ENCODE measurements around the gene TMEM154. TPM values are rescaled to one million over a fixed set of nuclear protein-coding genes. Genes with fewer than 3 reads are reported as not detected.

TMEM154 gene
- total RNA-seq, 2 experiments from 2014 or later, result 15.2 to 21.2 TPM

DNA sequence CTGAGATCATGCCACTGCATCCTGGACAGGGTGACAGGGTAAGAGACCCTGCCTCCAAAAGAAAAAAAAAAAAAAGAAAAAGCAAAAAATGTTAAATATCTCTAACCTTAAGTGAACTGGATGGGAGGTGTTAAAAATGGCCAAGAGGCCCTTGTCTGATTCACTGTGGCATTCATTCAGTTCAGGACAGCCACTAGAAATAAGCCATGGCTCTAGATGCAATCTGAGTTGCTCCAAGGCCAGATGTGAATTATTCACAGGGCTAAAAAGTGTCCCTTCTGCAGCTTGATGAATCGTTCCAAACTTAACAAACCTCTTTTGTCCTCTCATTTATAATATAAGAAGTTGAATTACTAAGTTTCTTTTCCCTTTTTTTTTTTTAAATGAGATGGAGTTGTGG is 80.2 kb downstream of the TMEM154 start:
- no peak overlapping the region for H3K27ac Mint-ChIP-seq
- intact Hi-C loops (cut with DNase I, micrococcal nuclease), result no loop called here
- H3K4me3 Mint-ChIP-seq, result no peak overlapping the region
- CTCF ChIA-PET, result no interaction called here
- no peaks in the 10 kb centered on the region for H3K4me1 Mint-ChIP-seq
- H3K27me3 Mint-ChIP-seq, result no peaks in the 10 kb centered on the region
- DNase-seq, result no peak
- no peaks in the 10 kb centered on the region for H3K36me3 Mint-ChIP-seq (ENCODE audit: low read depth)
- POLR2A ChIA-PET, result no interaction called here
- ATAC-seq, result no peak
- H3K9me3 Mint-ChIP-seq (ENCODE audit: low read depth), result no peaks in the 10 kb centered on the region

DNA sequence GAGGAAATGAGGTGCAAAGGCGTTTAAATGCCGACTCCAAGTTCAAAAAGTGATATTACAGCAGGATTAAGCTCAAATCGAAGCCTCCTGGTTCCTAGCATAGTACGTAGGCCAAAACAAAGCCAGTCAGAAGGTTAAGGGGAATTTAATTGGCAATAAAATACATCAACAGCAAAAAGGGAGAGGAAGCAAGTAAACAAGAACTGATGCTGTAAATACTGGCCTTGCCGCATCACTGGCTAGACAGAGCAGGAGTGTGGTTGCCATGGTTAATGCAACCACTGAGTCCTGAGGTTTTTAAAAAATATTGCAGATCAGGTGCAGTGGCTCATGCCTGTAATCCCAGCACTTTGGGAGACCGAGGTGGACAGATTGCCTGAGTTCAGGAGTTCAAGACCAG is 80.7 kb downstream of the TMEM154 start:
- Mint-ChIP-seq H3K4me1 (no peaks in the 10 kb centered on the region), H3K27ac (no peak overlapping the region), H3K27me3 (no peaks in the 10 kb centered on the region), H3K9me3 (ENCODE audit: low read depth) (no peaks in the 10 kb centered on the region), H3K4me3 (no peak overlapping the region), H3K36me3 (ENCODE audit: low read depth) (no peaks in the 10 kb centered on the region)
- ChIA-PET POLR2A (interaction anchor here (0.8 kb wide), 1 partner anchor 142 kb away, joined by 3 read pairs; no protein-coding TSS in a partner anchor), CTCF (no interaction called here)
- ATAC-seq, result no peak
- no peak for DNase-seq
- intact Hi-C loops (cut with DNase I, micrococcal nuclease), result no loop called here

DNA sequence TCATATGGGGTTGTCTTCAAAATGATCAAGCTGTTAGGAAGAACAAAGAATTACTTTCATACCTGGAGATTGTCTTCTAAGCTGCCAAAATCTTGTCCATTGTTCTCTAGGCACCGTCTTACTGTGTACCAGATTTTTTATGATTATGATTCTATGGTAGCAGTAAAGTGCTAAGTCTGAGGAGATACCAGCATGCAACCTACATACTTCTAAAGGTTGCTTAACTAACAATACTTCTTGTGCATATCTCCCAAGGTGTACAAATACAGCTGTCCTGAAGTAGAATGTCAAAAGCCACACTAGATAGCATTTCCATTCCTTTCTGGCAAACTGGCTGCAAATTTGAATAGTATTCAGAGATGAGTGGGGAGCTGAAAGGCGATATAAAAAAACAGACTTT is 81.3 kb downstream of the TMEM154 start:
- POLR2A ChIA-PET, result interaction anchor here (0.8 kb wide), 1 partner anchor 141 kb away, joined by 3 read pairs; no protein-coding TSS in a partner anchor
- H3K4me3 Mint-ChIP-seq, result no peak overlapping the region
- H3K27ac Mint-ChIP-seq, result no peak overlapping the region
- no peaks in the 10 kb centered on the region for H3K9me3 Mint-ChIP-seq (ENCODE audit: low read depth)
- DNase-seq (no peak), ATAC-seq (no peak)
- intact Hi-C loops (cut with DNase I, micrococcal nuclease), result no loop called here
- H3K27me3 Mint-ChIP-seq, result no peaks in the 10 kb centered on the region
- CTCF ChIA-PET, result interaction anchor here (0.6 kb wide), 1 partner anchor 39 kb away, joined by 4 read pairs; no protein-coding TSS in a partner anchor
- H3K4me1 Mint-ChIP-seq, result no peaks in the 10 kb centered on the region
- no peaks in the 10 kb centered on the region for H3K36me3 Mint-ChIP-seq (ENCODE audit: low read depth)

DNA sequence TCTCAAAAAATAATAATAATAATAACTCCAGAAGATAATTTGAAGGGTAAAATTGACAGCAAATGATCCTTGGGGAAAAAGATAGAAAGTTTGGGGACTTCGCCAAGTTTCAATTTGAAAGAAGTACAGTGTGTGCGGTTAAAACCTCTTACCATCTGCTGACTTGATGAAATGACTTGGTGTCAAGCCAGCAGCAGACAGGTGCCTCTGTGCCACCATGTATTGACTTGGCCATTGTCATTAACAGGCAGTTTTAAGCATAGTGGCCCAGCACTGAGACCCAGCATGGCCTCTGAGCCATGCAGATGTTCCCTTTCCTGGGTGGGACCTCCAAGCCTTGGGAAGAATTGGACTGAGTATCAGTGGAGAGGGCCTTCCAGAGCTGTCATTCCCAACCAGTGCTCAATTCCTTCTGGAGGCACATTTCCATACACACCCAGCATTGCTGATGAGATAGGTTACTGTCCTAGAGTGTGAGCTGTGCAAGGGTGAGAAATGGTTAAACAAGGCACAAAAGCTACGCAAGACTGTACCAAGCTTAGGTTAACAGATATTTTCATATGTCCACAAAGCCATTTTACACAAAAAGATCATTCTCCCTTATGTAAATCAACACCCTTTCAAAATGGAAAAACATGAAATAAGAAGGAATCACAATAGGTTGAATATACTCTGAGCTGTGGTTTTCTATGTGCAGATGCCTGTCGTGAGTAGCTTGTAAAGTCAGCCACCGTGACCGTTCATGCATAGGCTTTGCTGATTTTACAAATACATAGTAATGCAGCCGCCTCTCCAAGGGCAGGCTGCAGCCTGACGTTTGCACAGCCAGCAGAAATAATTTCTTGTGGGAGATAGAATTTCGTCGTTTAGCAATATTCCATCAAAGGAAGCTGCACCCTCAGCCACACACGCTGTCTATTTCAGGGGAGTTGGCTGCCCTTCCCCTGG is 84.5 kb downstream of the TMEM154 start:
- intact Hi-C loops (cut with DNase I, micrococcal nuclease), result no loop called here
- no peak overlapping the region for H3K27ac Mint-ChIP-seq
- H3K36me3 Mint-ChIP-seq (ENCODE audit: low read depth), result no peaks in the 10 kb centered on the region
- ATAC-seq (no peak), DNase-seq (no peak)
- POLR2A ChIA-PET, result no interaction called here
- H3K9me3 Mint-ChIP-seq (ENCODE audit: low read depth), result no peaks in the 10 kb centered on the region
- H3K4me3 Mint-ChIP-seq, result no peak overlapping the region
- peaks cover 5% of the 10 kb centered on the region for H3K27me3 Mint-ChIP-seq
- CTCF ChIA-PET, result interaction anchor here (0.8 to 1.2 kb wide), 2 partner anchors 11 to 94 kb away, joined by 3 read pairs; no protein-coding TSS in a partner anchor
- peaks cover 11% of the 10 kb centered on the region for H3K4me1 Mint-ChIP-seq

DNA sequence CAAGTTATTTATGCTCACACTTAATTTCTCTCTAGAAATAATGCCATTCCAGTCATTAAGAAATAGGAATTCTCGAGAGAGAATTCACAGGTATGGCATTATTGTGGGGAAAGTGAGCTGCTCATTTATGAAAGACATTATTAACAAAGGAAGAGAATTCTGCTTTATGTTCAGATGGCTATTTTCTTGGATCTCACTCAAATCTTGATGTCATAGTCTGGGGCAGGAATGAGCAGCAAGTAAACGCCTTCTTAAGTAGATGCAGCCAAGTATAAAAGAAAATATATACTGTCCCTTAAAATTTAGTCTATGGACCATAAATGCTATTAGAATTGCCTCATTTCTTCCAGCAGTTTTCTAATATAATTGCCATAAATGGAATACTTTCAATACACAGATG is 85.7 kb downstream of the TMEM154 start:
- CTCF ChIA-PET, result no interaction called here
- no peaks in the 10 kb centered on the region for H3K9me3 Mint-ChIP-seq (ENCODE audit: low read depth)
- H3K27me3 Mint-ChIP-seq, result peaks cover 5% of the 10 kb centered on the region
- POLR2A ChIA-PET, result no interaction called here
- H3K4me3 Mint-ChIP-seq, result no peak overlapping the region
- H3K4me1 Mint-ChIP-seq, result peaks cover 11% of the 10 kb centered on the region
- no peak for DNase-seq
- intact Hi-C loops (cut with DNase I, micrococcal nuclease), result no loop called here
- H3K27ac Mint-ChIP-seq, result no peak overlapping the region
- no peaks in the 10 kb centered on the region for H3K36me3 Mint-ChIP-seq (ENCODE audit: low read depth)
- ATAC-seq, result no peak

DNA sequence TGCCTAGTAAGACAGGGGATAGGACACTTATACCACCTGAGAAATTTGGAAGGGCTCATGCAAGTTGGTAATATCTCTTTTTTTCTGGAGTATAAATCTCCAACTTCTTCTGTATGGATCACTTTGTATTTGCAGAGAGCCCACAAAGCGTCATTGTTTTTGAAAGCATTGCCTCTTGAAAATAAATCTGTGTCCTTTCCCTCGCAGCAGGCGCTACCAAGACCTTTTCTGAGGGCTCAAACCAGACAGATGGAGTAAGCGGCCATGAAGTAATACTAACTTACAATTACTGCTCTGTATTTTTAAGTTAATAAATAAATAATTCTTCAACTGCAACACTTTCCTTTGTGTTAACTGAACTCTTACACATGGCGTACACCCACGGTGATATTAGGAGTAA is 87.9 kb downstream of the TMEM154 start:
- H3K27ac Mint-ChIP-seq, result no peak overlapping the region
- CTCF ChIA-PET, result interaction anchor here (2.1 kb wide), 1 partner anchor 90 kb away, joined by 8 read pairs; no protein-coding TSS in a partner anchor

DNA sequence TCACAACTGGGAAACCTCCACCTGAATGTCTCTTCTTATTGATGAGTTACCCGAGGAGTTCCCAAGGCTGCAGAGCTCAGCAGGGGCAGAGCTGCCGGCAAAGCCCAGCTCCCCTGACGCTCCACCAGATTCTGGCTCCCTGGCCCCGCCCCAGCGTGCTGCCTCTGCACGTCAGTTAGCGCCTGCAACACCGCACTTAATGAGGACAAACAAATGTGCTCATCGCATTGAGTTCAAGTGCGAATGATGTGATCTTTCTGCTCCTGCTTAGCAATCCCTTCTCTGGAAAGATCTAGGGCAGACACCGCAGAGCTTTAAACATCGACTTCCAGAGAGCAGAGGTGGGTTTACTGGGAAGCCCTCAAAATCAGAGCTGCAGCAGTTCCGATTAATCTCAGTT is 88.4 kb downstream of the TMEM154 start:
- H3K27ac Mint-ChIP-seq, result no peak overlapping the region
- no peaks in the 10 kb centered on the region for H3K36me3 Mint-ChIP-seq (ENCODE audit: low read depth)
- ATAC-seq (peak; percentile 71), DNase-seq (peak; percentile 63)
- intact Hi-C loops (cut with DNase I, micrococcal nuclease), result no loop called here
- H3K4me1 Mint-ChIP-seq, result peaks cover 11% of the 10 kb centered on the region
- POLR2A ChIA-PET, result no interaction called here
- H3K9me3 Mint-ChIP-seq (ENCODE audit: low read depth), result no peaks in the 10 kb centered on the region
- CTCF ChIA-PET, result interaction anchor here (1.0 to 2.1 kb wide), 2 partner anchors 90 to 169 kb away, joined by 3 to 8 read pairs; no protein-coding TSS in a partner anchor
- no peak overlapping the region for H3K4me3 Mint-ChIP-seq
- H3K27me3 Mint-ChIP-seq, result peaks cover 7% of the 10 kb centered on the region

More for the DNA sequence above, 87.9 kb downstream of the TMEM154 start:
- DNase-seq (no peak), ATAC-seq (no peak)
- no peak overlapping the region for H3K4me3 Mint-ChIP-seq
- H3K9me3 Mint-ChIP-seq (ENCODE audit: low read depth), result no peaks in the 10 kb centered on the region
- H3K36me3 Mint-ChIP-seq (ENCODE audit: low read depth), result no peaks in the 10 kb centered on the region
- H3K27me3 Mint-ChIP-seq, result peaks cover 7% of the 10 kb centered on the region
- POLR2A ChIA-PET, result no interaction called here
- intact Hi-C loops (cut with DNase I, micrococcal nuclease), result no loop called here
- H3K4me1 Mint-ChIP-seq, result peaks cover 11% of the 10 kb centered on the region

DNA sequence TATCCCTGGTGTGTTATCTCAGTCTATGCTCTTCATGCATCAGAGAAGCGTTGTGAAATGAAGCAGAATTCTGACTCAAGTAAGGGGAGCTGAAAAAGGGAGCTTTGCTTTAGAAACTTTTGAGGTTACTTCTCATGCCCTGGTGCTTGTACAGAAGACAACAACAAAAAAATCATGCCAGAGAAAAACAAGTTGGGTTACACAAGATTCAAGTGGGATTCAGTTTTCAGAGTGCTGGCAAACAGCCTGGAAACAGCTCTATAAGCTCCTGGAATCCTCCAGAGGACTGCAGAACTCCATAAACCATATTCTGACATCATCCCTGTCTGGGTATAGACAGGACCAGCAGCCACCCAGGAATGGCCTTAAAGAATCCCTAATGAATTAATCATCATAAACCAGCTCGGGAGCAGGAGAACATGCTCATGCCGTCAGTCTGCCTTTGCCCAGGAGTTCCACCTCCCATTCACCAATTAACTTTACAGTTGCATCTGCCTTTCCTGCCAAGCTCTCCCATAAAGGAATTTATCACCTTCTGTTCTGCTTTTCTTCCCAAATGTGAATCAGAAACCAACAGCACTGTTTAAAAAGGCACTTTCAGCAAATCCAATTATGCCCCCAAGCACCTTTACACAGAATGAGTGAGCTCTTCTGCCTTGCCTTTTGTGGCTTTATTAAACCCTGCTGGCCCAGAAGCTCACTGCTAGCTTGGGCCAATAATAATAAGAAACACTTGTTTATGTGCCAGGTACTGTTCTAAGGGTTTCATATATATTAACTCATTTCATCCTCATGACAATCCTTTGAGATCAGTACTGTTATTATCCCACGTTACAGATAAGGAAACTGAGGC is 89.4 kb downstream of the TMEM154 start:
- no peak for DNase-seq
- intact Hi-C loops (cut with DNase I, micrococcal nuclease), result no loop called here
- H3K36me3 Mint-ChIP-seq (ENCODE audit: low read depth), result no peaks in the 10 kb centered on the region
- H3K4me3 Mint-ChIP-seq, result no peak overlapping the region
- no peaks in the 10 kb centered on the region for H3K9me3 Mint-ChIP-seq (ENCODE audit: low read depth)
- ChIA-PET CTCF (interaction anchor here (0.6 to 2.1 kb wide), 4 partner anchors 12 to 168 kb away, joined by 3 to 8 read pairs (median 4); no protein-coding TSS in a partner anchor), POLR2A (interaction anchor here (0.6 kb wide), 2 partner anchors 65 to 179 kb away, joined by 3 to 5 read pairs; no protein-coding TSS in a partner anchor)
- H3K27me3 Mint-ChIP-seq, result peaks cover 7% of the 10 kb centered on the region
- no peak overlapping the region for H3K27ac Mint-ChIP-seq
- H3K4me1 Mint-ChIP-seq, result peaks cover 13% of the 10 kb centered on the region
- ATAC-seq, result no peak

DNA sequence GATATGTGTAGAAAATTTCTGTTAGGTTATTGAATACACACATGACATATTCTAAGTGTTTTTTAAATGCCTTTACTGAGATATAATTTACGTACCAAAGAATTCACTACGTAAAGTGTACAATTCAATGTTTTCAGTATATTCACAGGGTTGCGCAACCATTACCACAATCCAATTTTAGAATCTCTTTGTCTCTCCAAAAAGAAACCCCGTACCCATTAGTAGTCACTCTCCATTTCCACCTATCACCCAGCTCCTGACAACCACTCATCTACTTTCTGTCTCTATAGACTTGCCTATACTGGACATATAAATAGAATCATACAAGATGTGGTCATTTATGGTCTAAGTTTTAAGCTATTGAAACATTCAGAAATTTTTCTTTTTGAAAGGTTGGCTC is 90.9 kb downstream of the TMEM154 start:
- H3K9me3 Mint-ChIP-seq (ENCODE audit: low read depth), result no peaks in the 10 kb centered on the region
- H3K4me3 Mint-ChIP-seq, result no peak overlapping the region
- ATAC-seq, result no peak
- POLR2A ChIA-PET, result no interaction called here
- H3K27ac Mint-ChIP-seq, result no peak overlapping the region
- no peak for DNase-seq
- intact Hi-C loops (cut with DNase I, micrococcal nuclease), result no loop called here
- H3K36me3 Mint-ChIP-seq (ENCODE audit: low read depth), result no peaks in the 10 kb centered on the region
- CTCF ChIA-PET, result interaction anchor here (1.1 to 1.9 kb wide), 2 partner anchors 18 to 88 kb away, joined by 3 to 8 read pairs; no protein-coding TSS in a partner anchor
- H3K27me3 Mint-ChIP-seq, result peaks cover 7% of the 10 kb centered on the region
- H3K4me1 Mint-ChIP-seq, result peaks cover 13% of the 10 kb centered on the region

DNA sequence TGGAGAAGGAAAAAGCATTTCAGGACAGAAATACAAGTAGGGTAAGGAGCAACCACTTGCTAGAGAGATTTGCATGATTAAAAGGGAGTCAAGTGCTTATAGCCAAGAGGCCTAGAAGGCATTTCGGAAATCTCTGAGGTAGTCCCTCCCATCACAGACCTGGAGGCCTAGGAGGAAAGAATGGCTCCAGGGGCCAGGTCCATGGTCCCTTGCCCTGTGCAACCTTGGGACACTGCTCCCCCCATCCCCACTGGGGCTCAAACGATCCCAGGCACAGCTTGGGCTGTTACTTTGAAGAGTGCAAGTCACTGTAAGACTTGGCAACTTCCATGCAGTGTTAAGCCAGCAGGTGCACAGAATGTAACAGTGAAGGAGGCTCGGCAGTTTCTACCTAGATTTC is 92.7 kb downstream of the TMEM154 start:
- H3K36me3 Mint-ChIP-seq (ENCODE audit: low read depth), result no peaks in the 10 kb centered on the region
- no peaks in the 10 kb centered on the region for H3K9me3 Mint-ChIP-seq (ENCODE audit: low read depth)
- peaks cover 7% of the 10 kb centered on the region for H3K27me3 Mint-ChIP-seq
- intact Hi-C loops (cut with DNase I, micrococcal nuclease), result no loop called here
- ChIA-PET CTCF (no interaction called here), POLR2A (no interaction called here)
- peaks cover 13% of the 10 kb centered on the region for H3K4me1 Mint-ChIP-seq
- ATAC-seq (no peak), DNase-seq (no peak)
- H3K27ac Mint-ChIP-seq, result no peak overlapping the region
- H3K4me3 Mint-ChIP-seq, result no peak overlapping the region

DNA sequence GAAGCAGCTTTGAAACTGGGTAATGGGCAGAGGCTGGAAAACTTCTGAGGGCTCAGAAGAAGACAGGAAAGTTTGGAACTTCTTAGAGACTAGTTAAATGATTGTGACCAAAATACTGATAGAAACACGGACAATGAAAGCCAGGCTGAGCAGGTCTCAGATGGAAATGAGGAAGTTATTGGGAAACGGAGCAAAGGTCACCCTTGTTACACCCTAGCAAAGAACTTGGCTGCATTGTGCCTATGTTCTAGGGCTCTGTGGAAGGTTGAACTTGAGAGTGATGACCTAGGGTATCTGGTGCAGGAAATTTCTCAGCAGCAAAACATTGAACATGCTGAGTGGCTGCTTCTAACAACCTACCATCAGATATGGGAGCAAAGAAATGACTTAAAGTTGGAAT is 93.1 kb downstream of the TMEM154 start:
- ChIA-PET POLR2A (no interaction called here), CTCF (no interaction called here)
- intact Hi-C loops (cut with DNase I, micrococcal nuclease), result no loop called here
- H3K27me3 Mint-ChIP-seq, result peaks cover 7% of the 10 kb centered on the region
- no peaks in the 10 kb centered on the region for H3K9me3 Mint-ChIP-seq (ENCODE audit: low read depth)
- no peaks in the 10 kb centered on the region for H3K36me3 Mint-ChIP-seq (ENCODE audit: low read depth)
- no peak overlapping the region for H3K27ac Mint-ChIP-seq
- ATAC-seq (no peak), DNase-seq (no peak)
- H3K4me3 Mint-ChIP-seq, result no peak overlapping the region
- peaks cover 10% of the 10 kb centered on the region for H3K4me1 Mint-ChIP-seq
